NCI-H2107 treated with DMSO at 0.1 percent for 48 hours (cell line): ENCODE data around the gene ARHGEF4.

Experiments used
- DNase-seq: peaks from one replicate; lab custom pipeline; 2025; ENCODE audit not compliant: unreplicated experiment; lab: John Stamatoyannopoulos, UW

Gene ARHGEF4

GRCh38 chr2:131035112-131035825 is 198.6 kb downstream of the ARHGEF4 start:
- DNase-seq, result no peak

GRCh38 chr2:131035826-131036231 is 199.1 kb downstream of the ARHGEF4 start:
- no peak for DNase-seq

- DNase-seq, result no peak
Measured at GRCh38 chr2:131036269-131036668, 199.6 kb downstream of the ARHGEF4 start.

GRCh38 chr2:131036696-131037397 is 200.1 kb downstream of the ARHGEF4 start:
- DNase-seq, result no peak

GRCh38 chr2:131037398-131038257 is 200.9 kb downstream of the ARHGEF4 start:
- DNase-seq, result no peak

GRCh38 chr2:131038258-131039100 is 201.8 kb downstream of the ARHGEF4 start:
- DNase-seq, result no peak

- no peak for DNase-seq
Measured at GRCh38 chr2:131039101-131039440, 202.4 kb downstream of the ARHGEF4 start.

- DNase-seq, result no peak
Measured at GRCh38 chr2:131039535-131039907, 202.8 kb downstream of the ARHGEF4 start.

GRCh38 chr2:131039908-131040660 is 203.4 kb downstream of the ARHGEF4 start:
- DNase-seq, result no peak

GRCh38 chr2:131040661-131041401 is 204.1 kb downstream of the ARHGEF4 start:
- DNase-seq, result no peak

- DNase-seq, result no peak
Measured at GRCh38 chr2:131041402-131042147, 204.9 kb downstream of the ARHGEF4 start.

GRCh38 chr2:131042148-131042775 is 205.5 kb downstream of the ARHGEF4 start:
- DNase-seq, result no peak

GRCh38 chr2:131043199-131044074 is 206.7 kb downstream of the ARHGEF4 start:
- DNase-seq, result no peak

- no peak for DNase-seq
Measured at GRCh38 chr2:131044075-131044756, 207.5 kb downstream of the ARHGEF4 start.

- DNase-seq, result no peak
Measured at GRCh38 chr2:131044757-131045150, 208.0 kb downstream of the ARHGEF4 start.

GRCh38 chr2:131045286-131046027 is 208.7 kb downstream of the ARHGEF4 start:
- DNase-seq, result no peak
